ENCODE data around the gene KIAA1671.
A peak's percentile ranks its signal among the peaks of the same experiment; 100 is the strongest.

The KIAA1671 gene

GRCh38 chr22:25068707-25069106 is 116.2 kb downstream of the KIAA1671 start:
- TF ChIP-seq CTCF (IDR thresholded peaks at IDR 0.05; ENCODE audit: control insufficient read depth, extremely low read depth, insufficient read depth) = no peak
- no peak for DNase-seq (ENCODE audit: low read depth)
- H3K4me3 ChIP-seq (ENCODE audit: low read depth, low read length) = no peak overlapping the region

GRCh38 chr22:25069426-25069757 is 116.9 kb downstream of the KIAA1671 start:
- no peak for DNase-seq (ENCODE audit: low read depth)
- TF ChIP-seq CTCF (IDR thresholded peaks at IDR 0.05; ENCODE audit: control insufficient read depth, extremely low read depth, insufficient read depth) = no peak
- no peak overlapping the region for H3K4me3 ChIP-seq (ENCODE audit: low read depth, low read length)

- DNase-seq (ENCODE audit: low read depth) = no peak
- H3K4me3 ChIP-seq (ENCODE audit: low read depth, low read length) = no peak overlapping the region
- 0 out of 2 replicates have a peak, but pooled peaks have one; percentile 5 for TF ChIP-seq CTCF (IDR thresholded peaks at IDR 0.05; ENCODE audit: control insufficient read depth, extremely low read depth, insufficient read depth)
These were observed 117.4 kb downstream of the KIAA1671 start for GRCh38 chr22:25069758-25070481.

GRCh38 chr22:25070956-25071355 is 118.4 kb downstream of the KIAA1671 start:
- no peak overlapping the region for H3K4me3 ChIP-seq (ENCODE audit: low read depth, low read length)
- TF ChIP-seq CTCF (IDR thresholded peaks at IDR 0.05; ENCODE audit: control insufficient read depth, extremely low read depth, insufficient read depth) = no peak
- DNase-seq (ENCODE audit: low read depth) = no peak

GRCh38 chr22:25071720-25072119 is 119.2 kb downstream of the KIAA1671 start:
- no peak for TF ChIP-seq CTCF (IDR thresholded peaks at IDR 0.05; ENCODE audit: control insufficient read depth, extremely low read depth, insufficient read depth)
- no peak for DNase-seq (ENCODE audit: low read depth)
- H3K4me3 ChIP-seq (ENCODE audit: low read depth, low read length) = no peak overlapping the region

- no peak for DNase-seq (ENCODE audit: low read depth)
- no peak overlapping the region for H3K4me3 ChIP-seq (ENCODE audit: low read depth, low read length)
- no peak for TF ChIP-seq CTCF (IDR thresholded peaks at IDR 0.05; ENCODE audit: control insufficient read depth, extremely low read depth, insufficient read depth)
These were observed 119.9 kb downstream of the KIAA1671 start for GRCh38 chr22:25072406-25072805.

GRCh38 chr22:25076336-25076735 is 123.8 kb downstream of the KIAA1671 start:
- H3K4me3 ChIP-seq (ENCODE audit: low read depth, low read length) = no peak overlapping the region
- TF ChIP-seq CTCF (IDR thresholded peaks at IDR 0.05; ENCODE audit: control insufficient read depth, extremely low read depth, insufficient read depth) = no peak
- no peak for DNase-seq (ENCODE audit: low read depth)
